GM21528 (cell line): Measurements from ENCODE around the gene PDLIM7.

Experiments
- ATAC-seq: cut with Tn5 transposase; IDR thresholded peaks from one replicate; pipeline ENCODE4 v1.9.1; 2021; ENCODE audit warnings: mild to moderate bottlenecking, moderate library complexity; ENCODE audit not compliant: unreplicated experiment, low FRiP score

Gene PDLIM7

DNA sequence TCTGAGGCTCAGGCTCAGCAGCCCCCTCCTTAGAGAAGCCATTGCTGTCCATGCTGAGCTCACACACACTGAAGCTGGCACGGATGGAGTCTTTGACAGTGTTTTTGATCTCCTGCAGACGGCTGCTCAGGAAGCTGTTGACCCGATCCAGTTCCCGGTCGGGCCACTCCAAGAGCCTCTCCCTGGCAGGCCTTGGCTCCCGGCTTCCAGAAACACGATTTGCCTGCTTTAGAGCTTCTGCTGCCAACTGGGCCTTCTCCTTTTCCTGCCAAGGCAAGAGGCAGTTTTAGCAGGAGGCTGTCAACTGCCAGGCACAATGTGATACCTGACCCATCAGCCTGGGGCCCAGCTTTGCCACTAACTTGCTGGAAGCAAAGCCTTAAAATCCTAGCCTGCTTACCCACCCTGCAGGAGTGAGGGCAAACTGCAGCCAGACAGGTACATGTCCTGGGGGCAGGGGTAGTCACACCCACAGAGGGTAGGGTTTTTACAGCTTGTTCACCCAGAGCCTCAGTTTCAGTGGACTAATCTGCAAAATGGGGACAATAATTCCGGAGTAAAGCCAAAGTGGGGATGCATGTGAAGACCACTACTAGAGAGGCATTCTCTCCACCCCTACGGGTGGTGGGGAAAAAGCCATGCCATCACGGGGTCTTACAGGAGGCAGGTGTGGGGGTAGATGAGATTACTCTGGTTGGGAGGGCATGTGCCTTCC is 27.7 kb upstream of the PDLIM7 start:
- ATAC-seq: no peak

DNA sequence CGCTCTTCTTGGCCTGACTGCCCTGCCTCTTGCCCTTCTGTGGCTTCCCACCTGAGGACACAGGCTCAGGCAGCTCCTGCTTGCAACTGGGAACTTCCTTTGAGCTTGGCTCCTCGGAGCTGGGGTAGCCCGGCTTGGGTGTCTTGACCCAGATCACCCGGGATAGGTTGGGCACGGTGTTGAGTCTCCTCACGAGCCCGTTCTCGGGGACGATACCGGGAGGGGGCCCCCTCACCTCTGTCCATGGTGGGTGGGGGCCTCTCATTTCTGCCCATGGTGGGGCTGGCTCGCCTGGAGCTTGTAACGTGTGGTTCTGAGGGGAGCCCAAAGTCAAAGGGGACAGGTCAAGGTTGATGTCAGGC is 27.1 kb upstream of the PDLIM7 start:
- no peak for ATAC-seq

DNA sequence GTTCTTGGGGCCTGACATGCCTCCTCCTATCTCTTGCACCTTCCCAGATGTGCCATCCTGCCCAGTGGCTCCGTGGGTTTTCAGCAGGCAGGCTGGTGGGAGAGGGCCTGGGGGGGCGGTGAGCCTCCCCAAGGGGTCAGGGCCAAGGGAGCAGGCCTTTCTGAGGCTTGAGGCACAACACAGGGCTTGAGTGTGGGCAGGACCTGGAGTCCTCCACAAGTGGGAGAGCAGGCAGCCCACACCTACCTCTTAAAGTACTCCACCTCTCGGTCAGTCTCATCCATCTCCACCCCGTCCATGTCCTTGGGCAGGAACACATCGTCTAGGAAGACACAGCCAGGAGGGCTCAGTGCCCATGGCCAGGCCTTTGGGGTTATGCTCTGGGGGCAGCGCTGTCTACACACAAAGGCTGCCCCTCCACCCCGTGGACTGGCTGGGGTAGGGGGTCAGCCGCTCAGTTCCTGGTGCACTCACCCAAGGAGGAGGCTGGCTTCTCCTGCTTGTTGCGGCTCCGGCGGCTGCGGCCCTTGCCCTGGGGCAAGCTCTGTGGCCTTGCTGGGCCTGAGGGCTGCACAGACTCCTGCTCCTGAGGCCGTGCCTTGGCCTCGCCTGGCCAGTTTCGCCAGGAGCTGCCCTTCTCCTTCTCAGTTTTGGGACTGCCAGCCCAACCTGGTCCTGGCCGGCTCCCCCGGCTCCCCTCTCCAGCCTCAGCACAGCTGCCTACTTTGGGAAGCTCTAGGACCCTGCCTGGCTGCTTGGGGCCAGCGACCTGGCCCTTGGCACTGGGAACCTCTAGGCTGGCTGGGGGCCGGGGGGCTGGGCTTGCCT is 26.5 kb upstream of the PDLIM7 start:
- ATAC-seq: no peak

DNA sequence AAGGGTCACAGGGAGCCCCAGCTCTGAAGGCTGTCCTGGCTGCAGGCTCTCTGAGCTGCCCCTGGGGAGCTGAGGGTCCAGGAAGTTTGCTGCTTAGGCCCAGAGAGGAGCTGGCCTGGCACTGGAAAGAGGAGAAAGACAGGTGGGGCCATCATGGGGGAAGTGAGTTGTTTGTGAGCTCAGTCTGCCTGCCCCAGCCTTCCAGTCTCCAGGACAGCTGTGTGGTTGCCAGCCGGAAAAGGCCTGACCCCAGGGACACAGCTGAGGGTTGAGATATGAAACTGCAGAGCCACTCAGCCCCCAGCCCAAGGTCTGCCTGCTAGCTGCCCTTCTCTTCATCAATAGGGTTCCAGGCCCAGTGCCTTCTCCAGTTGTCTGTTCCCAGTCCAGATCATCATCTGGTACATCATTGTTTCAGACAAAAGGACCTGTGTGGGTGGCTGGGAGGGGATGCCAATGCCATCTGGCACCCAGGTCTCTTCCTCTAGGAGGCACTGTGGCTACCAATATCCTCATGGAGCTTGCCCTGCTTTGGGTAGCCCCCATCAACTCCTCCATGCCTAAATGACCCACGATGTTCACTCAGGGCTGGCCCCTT is 23.6 kb upstream of the PDLIM7 start:
- ATAC-seq: no peak

DNA sequence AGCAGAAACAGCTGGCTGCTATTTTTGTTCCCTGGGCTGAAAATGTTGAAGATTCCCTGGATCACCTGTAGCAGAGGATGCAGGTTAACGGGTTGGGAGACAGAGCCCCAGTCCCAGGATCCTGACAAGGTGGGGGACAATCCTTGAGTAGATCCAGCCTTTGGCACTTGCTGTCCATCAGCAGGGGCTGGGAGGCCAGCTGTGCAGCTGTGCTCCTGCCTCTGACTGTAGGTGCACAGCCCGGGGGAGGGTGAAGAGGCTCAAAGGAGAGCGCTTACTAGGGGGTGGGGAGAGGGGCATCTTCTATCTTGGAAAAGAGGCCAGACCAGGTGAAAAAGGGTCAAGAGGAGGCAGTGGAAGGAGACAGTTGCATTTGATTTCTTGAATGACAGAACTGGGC is 22.9 kb upstream of the PDLIM7 start:
- no peak for ATAC-seq

DNA sequence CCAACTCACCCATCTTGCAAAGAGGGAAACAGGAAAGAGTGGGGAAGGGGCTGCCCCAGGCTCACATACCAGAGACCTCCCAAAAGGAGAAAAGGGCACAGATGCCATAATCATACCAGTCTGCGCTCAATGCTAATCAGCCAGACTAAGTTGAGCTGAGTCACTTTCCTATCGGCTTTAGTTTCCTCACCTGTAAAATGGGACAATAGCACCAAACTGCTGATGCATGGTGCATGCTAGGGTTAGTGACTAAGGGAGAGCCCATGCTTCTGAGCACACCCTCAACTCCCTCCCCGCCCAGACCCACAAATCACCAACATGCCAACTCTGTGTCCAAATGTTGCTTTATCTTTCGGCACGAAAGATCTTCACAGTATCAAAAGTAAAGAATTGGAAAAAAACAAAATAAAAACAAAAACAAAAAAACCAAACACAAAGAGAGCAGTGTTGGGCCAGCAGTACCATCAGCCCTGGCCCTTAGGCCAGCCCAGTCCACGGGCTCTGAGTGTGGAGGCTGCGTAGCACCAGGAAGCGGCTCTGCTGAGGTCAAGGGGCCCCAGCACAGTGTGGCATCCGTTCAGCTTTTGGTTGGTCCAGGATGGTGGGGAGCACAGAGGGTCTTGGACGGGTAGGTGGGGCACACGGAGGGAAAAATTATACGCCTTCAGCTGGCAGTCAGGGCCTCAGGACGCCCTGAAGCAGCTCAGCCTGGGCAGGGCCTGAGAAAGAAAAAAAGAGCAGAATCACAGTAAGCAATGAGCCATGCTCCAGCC is 22.2 kb upstream of the PDLIM7 start:
- no peak for ATAC-seq

DNA sequence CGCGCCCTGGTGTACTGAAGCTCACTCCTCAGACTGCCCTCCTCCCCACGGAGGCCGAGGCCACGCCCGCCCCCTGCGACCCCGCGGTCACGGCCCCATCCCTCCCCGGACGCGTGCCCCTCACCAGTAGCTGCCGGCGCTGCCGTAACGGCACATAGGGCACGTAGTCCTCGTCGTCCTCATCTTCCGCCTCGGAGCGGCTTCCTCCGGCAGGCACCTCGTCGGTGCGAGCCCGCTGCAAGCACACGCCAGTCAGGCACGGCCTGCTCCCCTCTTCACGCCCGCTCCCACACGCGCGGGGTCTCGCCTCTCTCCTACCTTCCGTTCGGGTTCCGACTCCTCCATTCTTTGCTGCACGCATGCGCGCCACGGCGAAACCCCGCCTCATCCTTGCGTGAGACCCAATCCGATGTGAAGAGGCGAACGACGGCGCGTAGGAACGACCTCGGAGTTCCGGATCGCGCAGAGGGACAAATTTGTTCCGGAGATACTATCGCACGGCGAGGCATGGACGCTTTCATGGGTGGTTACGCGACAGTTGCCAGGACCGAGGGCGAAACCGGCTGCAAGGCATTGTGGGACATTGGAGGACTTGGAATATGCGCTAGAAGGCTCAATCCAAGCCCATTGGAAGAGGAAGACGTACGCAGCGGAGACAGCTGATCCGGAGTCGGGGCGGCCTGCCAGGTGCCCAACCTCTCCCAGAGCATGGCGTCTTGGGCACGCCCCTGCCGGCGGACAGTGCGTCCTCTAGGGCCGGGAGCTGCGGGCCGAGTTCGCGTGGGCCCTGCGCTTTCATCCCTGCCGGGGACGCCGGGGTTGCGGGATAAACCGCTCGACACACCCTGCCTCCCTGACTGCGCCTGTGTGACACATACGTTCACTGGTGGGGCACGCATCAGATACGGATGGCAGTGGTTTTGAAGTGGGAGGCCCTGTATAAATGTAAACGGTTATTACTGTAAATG is 19.5 kb upstream of the PDLIM7 start, which contains the start of gene DDX41:
TSS of gene DDX41 (minus strand) at position 361 of the 968 bp plus-strand sequence. CDS start at position 345, 16 bp downstream.
- peak; percentile 73 for ATAC-seq

DNA sequence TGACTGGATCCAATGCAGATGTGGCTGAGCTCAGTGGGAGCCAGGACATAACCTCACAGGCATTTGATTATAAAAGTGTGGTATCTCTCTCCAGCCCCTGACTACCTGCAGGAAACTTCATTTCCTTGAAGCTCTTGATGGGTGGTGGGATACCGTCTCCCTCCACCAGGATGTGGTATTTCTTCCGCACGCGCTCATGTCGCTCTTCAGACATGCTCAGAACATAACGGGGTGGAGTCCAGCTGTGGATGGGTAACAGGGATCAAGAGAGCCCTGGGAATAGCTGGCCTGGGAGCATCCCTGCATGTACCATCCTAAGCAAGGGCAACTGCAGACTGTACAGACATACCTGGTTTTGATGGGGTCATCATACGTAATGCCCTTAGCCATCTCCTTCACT is 18.2 kb upstream of the PDLIM7 start:
- no peak for ATAC-seq

DNA sequence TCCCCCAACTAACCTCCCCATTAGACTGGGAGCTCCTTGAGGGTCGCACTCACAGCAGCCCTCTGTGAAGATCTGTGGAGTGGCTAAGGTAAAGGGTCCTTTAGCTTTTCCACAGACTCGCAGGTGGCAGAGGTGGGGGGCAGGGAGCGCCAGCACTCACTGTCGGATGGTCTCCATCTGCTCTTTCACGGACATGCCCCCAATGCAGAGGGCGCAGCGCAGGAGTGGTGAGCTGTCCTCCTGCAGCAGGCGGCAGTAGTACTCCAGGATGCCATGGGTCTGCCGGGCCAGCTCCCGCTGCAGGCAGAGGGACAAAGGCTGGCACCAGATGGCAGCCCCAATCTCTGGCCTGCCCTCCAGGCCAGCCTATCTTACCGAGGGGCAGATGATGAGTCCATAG is 17.1 kb upstream of the PDLIM7 start:
- ATAC-seq: no peak

DNA sequence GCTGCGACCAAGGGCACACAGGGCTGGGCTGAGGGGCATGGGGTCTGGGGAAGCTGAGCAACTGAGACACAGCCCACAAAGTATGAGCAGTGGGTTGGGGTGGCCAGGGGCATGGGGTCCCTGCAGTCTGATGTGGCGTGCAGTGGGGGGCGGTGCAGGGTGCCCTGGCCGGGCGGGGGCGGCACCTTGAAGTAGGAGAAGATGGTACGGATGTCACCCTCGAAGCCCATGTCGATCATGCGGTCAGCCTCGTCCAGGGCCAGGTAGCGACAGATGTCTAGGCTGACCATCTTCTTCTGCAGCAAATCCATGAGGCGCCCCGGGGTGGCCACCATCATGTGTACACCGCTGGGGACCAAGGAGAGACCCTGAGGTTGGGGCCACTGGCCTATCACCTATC is 16.1 kb upstream of the PDLIM7 start:
- no peak for ATAC-seq

DNA sequence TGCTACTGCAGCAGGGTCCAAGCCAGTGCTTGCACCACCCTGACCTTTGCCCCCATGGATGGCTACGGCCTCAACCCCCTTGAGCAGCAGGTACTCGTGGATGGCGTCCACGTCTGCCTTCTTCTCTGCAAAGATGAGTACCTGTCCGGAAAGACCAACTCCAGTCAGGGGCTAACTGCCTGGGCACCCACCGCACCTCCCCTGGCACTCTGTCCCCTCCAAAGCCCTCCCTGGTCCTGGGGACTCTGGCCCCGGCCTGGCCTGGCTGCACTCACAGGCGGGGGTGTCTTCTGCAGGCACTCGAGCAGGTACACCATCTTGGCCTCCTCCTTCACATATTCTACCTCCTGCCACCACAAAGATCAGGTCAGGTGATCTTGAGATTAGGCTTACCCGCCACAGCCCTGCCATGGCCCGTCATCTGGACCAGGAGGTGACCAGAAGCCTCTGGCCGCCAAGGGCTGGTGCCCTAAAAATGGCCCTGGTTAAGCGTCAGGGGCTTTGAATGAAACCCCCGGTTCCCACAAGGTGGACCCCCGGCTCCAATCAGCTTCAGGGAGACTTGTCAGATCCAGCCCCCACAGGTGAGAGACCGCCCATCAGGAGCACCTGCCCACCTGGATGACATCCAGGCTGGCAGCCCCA is 15.5 kb upstream of the PDLIM7 start:
- ATAC-seq: no peak

DNA sequence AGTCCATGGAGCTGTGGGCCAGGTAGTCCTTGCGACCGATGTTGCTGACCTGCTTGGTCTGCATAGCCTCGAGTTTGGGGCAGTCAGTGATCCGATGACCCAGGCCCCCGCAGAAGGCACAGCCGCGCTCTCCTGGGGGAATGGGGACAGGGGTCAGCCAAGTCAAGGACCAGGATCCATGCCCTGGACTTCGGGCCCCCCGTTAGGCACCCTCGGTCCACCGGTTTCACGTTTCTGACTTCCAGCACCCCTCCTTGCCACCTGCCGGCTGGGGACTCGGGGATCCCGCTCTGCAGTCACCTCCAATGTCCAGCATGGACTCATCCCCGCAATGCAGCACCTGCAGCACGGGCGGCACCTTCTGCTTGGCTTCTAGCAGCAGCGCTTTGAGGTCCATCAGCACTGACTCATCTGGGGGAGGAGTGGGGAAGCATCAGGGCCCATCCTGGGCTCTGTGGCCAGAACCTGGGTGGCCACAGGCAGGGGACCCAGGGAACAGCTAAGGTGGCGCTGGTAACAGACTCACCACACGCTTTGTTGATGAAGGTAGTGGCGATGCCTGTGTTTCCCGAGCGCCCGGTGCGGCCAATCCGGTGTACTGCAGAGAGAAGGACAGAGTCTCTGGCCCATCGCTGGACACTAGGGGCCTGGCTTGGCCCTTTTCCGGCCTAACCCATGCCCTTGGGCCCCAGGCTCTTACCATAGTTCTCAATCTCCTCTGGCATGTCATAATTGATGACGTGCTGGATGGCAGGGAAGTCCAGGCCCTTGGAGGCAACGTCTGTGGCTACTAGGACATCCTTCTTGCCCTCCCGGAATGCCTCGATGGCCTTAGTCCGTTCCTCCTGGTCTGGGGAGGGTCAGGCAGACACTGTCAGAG is 14.6 kb upstream of the PDLIM7 start:
- ATAC-seq: no peak

DNA sequence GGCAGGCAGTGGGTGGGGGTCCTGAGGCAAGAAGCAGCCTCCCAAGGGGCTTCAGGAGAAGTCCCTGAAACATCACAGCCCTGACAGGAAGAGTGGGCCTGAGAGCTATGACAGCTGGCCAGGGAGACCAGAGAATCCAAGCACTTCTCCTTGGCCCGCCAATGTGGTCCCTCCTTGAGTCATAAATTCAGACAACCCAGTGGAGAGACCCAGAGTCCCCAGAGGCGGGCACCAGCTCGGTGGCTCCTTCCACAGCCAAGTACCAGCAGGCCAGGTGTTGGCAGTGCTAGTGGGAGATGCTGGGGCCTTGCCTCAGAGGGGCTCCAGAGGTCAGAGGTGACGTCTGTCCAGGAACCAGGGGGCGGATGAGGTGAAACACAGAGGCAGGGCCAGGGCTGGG is 13.8 kb upstream of the PDLIM7 start:
- no peak for ATAC-seq

DNA sequence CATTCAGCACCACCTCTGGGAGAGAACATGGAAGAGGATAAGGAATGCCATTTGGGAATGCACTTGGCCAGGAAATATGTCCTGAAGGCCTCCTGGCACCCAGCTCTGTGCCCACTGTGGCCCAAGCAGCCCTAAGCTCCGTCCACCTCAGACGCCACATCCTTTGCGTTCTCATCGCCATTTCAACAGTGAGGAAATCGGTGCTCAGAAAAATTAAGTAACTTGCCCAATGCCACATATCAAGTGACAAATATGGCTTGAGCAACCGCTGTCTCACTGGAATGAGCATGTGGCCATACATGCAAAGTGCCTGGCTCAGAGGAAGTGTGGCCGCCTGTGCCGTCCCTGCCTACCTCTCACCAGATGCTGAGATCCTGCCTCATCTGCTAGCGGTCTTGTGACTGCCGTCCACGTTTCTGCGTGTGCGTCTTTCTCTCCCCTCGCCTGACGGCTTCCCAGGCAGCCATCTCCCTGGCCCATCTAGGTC is 13.2 kb upstream of the PDLIM7 start:
- no peak for ATAC-seq

DNA sequence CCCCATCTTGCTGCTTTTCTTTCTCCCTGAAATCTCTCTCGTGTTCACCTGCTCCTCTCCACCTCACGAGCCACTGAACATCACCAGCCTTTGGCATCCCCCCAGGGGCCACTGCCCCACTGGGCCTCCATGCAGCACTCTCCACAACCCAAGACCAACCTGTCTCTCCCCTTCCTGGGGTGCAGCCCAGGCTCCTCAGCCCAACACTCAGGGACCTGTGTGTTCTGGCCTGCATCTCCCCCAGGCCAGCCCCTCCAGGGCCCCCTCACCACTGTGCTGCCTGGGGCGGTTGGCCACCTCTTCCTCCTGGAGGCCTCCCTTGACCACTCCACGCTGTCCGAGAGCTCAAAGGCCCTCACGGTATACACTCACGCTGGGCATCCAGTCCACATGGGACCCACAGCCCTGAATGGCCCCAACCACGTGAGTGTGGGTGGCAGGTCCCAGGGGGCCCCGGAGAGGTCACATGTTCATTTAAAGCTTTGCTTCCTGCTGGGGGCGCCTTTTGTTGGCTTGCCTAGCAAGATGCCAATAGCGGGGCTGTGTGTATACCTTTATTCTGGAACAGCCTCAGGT is 12.7 kb upstream of the PDLIM7 start:
- peak; percentile 30 for ATAC-seq

DNA sequence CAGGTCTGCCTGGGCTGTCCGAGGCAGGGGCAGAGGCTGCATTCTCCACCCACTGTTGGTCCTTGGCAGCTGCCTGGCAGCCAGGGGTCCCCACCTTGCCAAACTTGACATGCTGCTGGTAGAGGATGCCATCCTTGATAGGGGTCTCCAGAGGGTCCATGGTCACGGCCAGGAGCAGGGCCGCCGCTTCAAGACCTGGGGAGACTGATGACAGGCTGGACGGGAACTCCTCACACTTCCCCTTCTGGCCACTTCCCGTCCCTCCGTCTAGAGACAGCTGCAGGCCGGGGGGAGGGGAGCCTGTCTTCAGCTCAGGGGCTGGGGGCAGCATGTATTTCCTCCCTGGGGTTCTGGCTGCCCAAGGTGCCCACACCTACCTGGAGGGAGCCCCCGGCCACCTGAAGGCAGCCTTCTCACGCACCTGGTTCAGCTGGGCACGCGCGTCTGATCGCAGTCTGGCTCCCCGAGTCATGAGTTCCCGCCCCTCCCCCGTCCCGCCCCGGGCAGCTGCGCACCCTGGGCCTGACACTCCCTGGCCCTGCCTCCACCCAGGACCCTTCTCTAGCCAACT is 12.1 kb upstream of the PDLIM7 start, which contains the start of gene DOK3:
TSS of gene DOK3 (minus strand) at position 446 of the 571 bp plus-strand sequence. CDS start at position 160, 286 bp downstream.
- ATAC-seq: peak; percentile 4

DNA sequence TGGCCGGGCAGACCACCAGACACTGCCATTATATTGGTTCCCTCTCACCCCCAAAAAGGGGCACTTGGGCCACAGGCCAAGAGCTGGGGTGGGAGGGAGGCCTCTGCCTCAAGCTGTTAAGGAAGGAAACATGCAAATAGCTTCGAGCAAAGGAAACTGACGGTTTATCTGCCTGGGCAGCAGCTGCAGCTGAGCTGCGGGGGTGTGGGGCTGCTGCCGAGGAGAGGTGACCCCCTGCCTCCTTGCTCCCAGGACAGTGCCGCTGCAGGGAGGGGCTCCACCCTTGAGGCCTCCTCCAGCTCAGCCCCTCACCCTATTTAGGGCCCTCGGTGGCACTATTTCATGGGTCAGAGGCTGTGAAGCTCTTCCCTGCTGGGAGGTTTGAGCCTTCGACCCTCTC is 11.4 kb upstream of the PDLIM7 start:
- ATAC-seq: peak; percentile 34
